HepG2 (cell line): ENCODE results near the gene PID1.

Experiments used
- CEBPZ ChIP-seq: IDR thresholded peaks from 2 replicates; pipeline ENCODE4 v1.6.1; 2012; ENCODE audit warnings: low read length, improper control_type of control experiment
- CTCF ChIP-seq: sonication (generic); formaldehyde crosslinking; IDR thresholded peaks from 2 replicates; pipeline ENCODE4 v1.5.0; 2020; ENCODE audit warnings: mild to moderate bottlenecking, missing genetic modification reagents, moderate library complexity
- FOXP4 ChIP-seq: sonication (generic); formaldehyde crosslinking; IDR thresholded peaks from 2 replicates; pipeline ENCODE4 v1.4.0; 2020; ENCODE audit warnings: missing genetic modification reagents
- JARID2 ChIP-seq: sonication (generic); formaldehyde crosslinking; IDR thresholded peaks from 2 replicates; pipeline ENCODE4 v1.8.1; 2023; ENCODE audit warnings: missing genetic modification reagents, inconsistent platforms; ENCODE audit not compliant: insufficient replicate concordance
- KDM2A ChIP-seq: sonication (generic); formaldehyde crosslinking; IDR thresholded peaks from 2 replicates; pipeline ENCODE4 v1.4.0; 2020; ENCODE audit warnings: low read depth, missing genetic modification reagents, borderline replicate concordance
- MYNN ChIP-seq: sonication (generic); formaldehyde crosslinking; IDR thresholded peaks from 2 replicates; pipeline ENCODE4 v1.4.0; 2020; ENCODE audit warnings: mild to moderate bottlenecking, low read depth, missing genetic modification reagents
- NR2F1 ChIP-seq, 2 experiments: fragments of 450-650 bp in 1 of 2; formaldehyde crosslinking in 1 of 2; IDR thresholded peaks; 2 replicates each; pipeline versions ENCODE4 v1.5.0 to v1.6.1; 2016 to 2020; ENCODE audit warnings: mild to moderate bottlenecking in 1 of 2, missing compliant biosample characterization in 1 of 2, missing genetic modification reagents in 1 of 2, moderate library complexity in 1 of 2
- POLR2AphosphoS5 ChIP-seq: IDR thresholded peaks from 2 replicates; pipeline ENCODE4 v1.6.1; 2012; ENCODE audit warnings: low read depth, low read length
- ZNF768 ChIP-seq: sonication (generic); formaldehyde crosslinking; IDR thresholded peaks from 2 replicates; pipeline ENCODE4 v1.4.0; 2020; ENCODE audit warnings: missing genetic modification reagents
- TF ChIP-seq, protein P1 (sequence below): IDR thresholded peaks from 2 replicates; pipeline ENCODE4 v1.6.1; 2016

GRCh38 chr2:229267080-229267479 lies 4.0 kb downstream of the PID1 start:
- TF ChIP-seq CEBPZ (no peak), JARID2 (CRISPR knock-in tag) (no peak), CTCF (CRISPR knock-in tag) (no peak), POLR2AphosphoS5 (no peak), KDM2A (CRISPR knock-in tag) (no peak), ZNF768 (CRISPR knock-in tag) (no peak), MYNN (CRISPR knock-in tag) (no peak), FOXP4 (CRISPR knock-in tag) (no peak), NR2F1 (CRISPR knock-in tag; IDR thresholded peaks at IDR 0.05) (no peak)
- TF ChIP-seq, protein P1, sequence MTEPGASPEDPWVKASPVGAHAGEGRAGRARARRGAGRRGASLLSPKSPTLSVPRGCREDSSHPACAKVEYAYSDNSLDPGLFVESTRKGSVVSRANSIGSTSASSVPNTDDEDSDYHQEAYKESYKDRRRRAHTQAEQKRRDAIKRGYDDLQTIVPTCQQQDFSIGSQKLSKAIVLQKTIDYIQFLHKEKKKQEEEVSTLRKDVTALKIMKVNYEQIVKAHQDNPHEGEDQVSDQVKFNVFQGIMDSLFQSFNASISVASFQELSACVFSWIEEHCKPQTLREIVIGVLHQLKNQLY (CRISPR knock-in tag): no peak
